GM23338 (cell line): ENCODE data around the gene ODR4. TPM values are rescaled to one million over a fixed set of nuclear protein-coding genes. Genes with fewer than 3 reads are reported as not detected.

Experiments used
- ATAC-seq: fragments of 200-7000 bp; cut with Tn5 transposase; 3 replicates; pipeline ENCODE4 v1.9.1; 2020
- DNase-seq: peaks from one replicate; pipeline ENCODE4 v3.0.0-alpha.2; 2015; ENCODE audit warnings: low spot score
- H2AFZ ChIP-seq: fragments of 200-600 bp; sonication (generic); 2 replicates; pipeline ENCODE4 v1.8.0; 2016; ENCODE audit warnings: antibody characterized with exemption, mild to moderate bottlenecking, moderate library complexity
- H3F3A ChIP-seq: fragments of 200-600 bp; sonication (generic); replicated peaks from 2 replicates; pipeline ENCODE4 v1.8.0; 2017; ENCODE audit warnings: antibody characterized with exemption, mixed run types, low read depth
- H3K27ac ChIP-seq: fragments of 200-600 bp; sonication (generic); 2 replicates; pipeline ENCODE4 v1.6.1; 2016; ENCODE audit warnings: low read depth
- H3K27me3 ChIP-seq: fragments of 200-600 bp; sonication (generic); 2 replicates; pipeline ENCODE4 v1.8.0; 2016; ENCODE audit warnings: mild to moderate bottlenecking, mixed run types, moderate library complexity; ENCODE audit not compliant: insufficient read depth
- H3K36me3 ChIP-seq: fragments of 200-600 bp; sonication (generic); 2 replicates; pipeline ENCODE4 v1.8.0; 2016; ENCODE audit warnings: mild to moderate bottlenecking; ENCODE audit not compliant: insufficient read depth
- H3K4me1 ChIP-seq: fragments of 200-600 bp; sonication (generic); 2 replicates; pipeline ENCODE4 v1.8.0; 2016; ENCODE audit warnings: mild to moderate bottlenecking, moderate library complexity; ENCODE audit not compliant: insufficient read depth
- H3K4me2 ChIP-seq: fragments of 200-600 bp; sonication (generic); 2 replicates; pipeline ENCODE4 v1.7.1; 2017; ENCODE audit warnings: mixed run types
- H3K4me3 ChIP-seq: fragments of 200-600 bp; sonication (generic); 2 replicates; pipeline ENCODE4 v1.6.1; 2016; ENCODE audit warnings: mixed run types
- H3K79me2 ChIP-seq: fragments of 200-600 bp; sonication (generic); replicated peaks from 2 replicates; pipeline ENCODE4 v1.8.0; 2017; ENCODE audit warnings: mild to moderate bottlenecking; ENCODE audit not compliant: insufficient read depth
- H3K9me2 ChIP-seq: fragments of 200-600 bp; sonication (generic); 2 replicates; pipeline ENCODE4 v1.8.0; 2017; ENCODE audit not compliant: insufficient read depth
- H4K20me1 ChIP-seq: fragments of 200-600 bp; sonication (generic); replicated peaks from 2 replicates; pipeline ENCODE4 v1.8.0; 2017; ENCODE audit warnings: mild to moderate bottlenecking; ENCODE audit not compliant: insufficient read depth
- H3K27ac Mint-ChIP-seq: 2 replicates; pipeline ENCODE4 v1.8.0; 2020; ENCODE audit warnings: inconsistent platforms, mild to moderate bottlenecking, moderate library complexity, mixed read lengths
- H3K27me3 Mint-ChIP-seq: 3 replicates; pipeline ENCODE4 v1.8.0; 2022; ENCODE audit warnings: low read depth, mild to moderate bottlenecking, moderate library complexity, mixed read lengths, inconsistent platforms; ENCODE audit not compliant: insufficient read depth, poor library complexity
- H3K36me3 Mint-ChIP-seq: 3 replicates; pipeline ENCODE4 v1.8.0; 2021; ENCODE audit warnings: low read depth, mild to moderate bottlenecking, inconsistent platforms, moderate library complexity, mixed read lengths
- H3K4me1 Mint-ChIP-seq: 3 replicates; pipeline ENCODE4 v1.8.0; 2020; ENCODE audit warnings: mild to moderate bottlenecking, inconsistent platforms, mixed read lengths
- H3K4me3 Mint-ChIP-seq: 3 replicates; pipeline ENCODE4 v1.8.0; 2021; ENCODE audit warnings: moderate library complexity, mild to moderate bottlenecking, inconsistent platforms, mixed read lengths
- H3K9me3 Mint-ChIP-seq: 3 replicates; pipeline ENCODE4 v1.8.0; 2020; ENCODE audit warnings: moderate library complexity, mild to moderate bottlenecking, inconsistent platforms, mixed read lengths
- CREB1 ChIP-seq: fragments of 250-450 bp; sonication (Bioruptor Pico); IDR thresholded peaks from 2 replicates; pipeline ENCODE4 v1.5.0; 2020; ENCODE audit warnings: low read depth, mild to moderate bottlenecking, moderate library complexity
- CTCF ChIP-seq, 2 experiments: fragments of 200-600 bp in 1 of 2; sonication (generic) in 1 of 2; conservative IDR thresholded peaks; 2 replicates each; pipeline versions ENCODE4 v1.5.1 to v1.6.1; 2016 to 2017; ENCODE audit warnings: antibody characterized with exemption in 2 of 2, low read depth in 2 of 2, mild to moderate bottlenecking in 2 of 2, moderate library complexity in 1 of 2
- JUNB ChIP-seq: IDR thresholded peaks from one replicate; pipeline ENCODE4 v1.6.1; 2016; ENCODE audit warnings: antibody characterized with exemption; ENCODE audit not compliant: unreplicated experiment
- NANOG ChIP-seq: IDR thresholded peaks from 2 replicates; pipeline ENCODE4 v1.6.1; 2016; ENCODE audit warnings: antibody characterized with exemption, borderline replicate concordance
- STAT1 ChIP-seq: IDR thresholded peaks from one replicate; pipeline ENCODE4 v1.6.1; 2016; ENCODE audit warnings: antibody characterized with exemption; ENCODE audit not compliant: unreplicated experiment
- ZNF331 ChIP-seq: fragments of 250-450 bp; sonication (Bioruptor Pico); IDR thresholded peaks from 2 replicates; pipeline ENCODE4 v1.5.0; 2020; ENCODE audit warnings: low read depth, mild to moderate bottlenecking, moderate library complexity
- ZNF462 ChIP-seq: fragments of 250-450 bp; sonication (Bioruptor Pico); IDR thresholded peaks from 2 replicates; pipeline ENCODE4 v1.5.0; 2020; ENCODE audit warnings: mild to moderate bottlenecking, moderate library complexity
- polyA plus RNA-seq: library from polyadenylated mRNA; unstranded; fragments of >200 nt; fragmentation: Nextera tagmentation; extraction: Ambion mirVana; gene quantifications from 2 replicates; pipeline ENCODE4 v1.2.1, GENCODE V29; 2016
- total RNA-seq: library from RNA; depleted of rRNA; stranded (reverse); fragments of >200 nt; shearing (Covaris generic); gene quantifications from 2 replicates; pipeline ENCODE4 v1.2.3, GENCODE V29; 2014
- TF ChIP-seq, protein P1 (sequence below): IDR thresholded peaks from 2 replicates; pipeline ENCODE4 v1.6.1; 2016; ENCODE audit warnings: antibody characterized with exemption

Gene ODR4
- total and polyA plus RNA-seq, 2 experiments from 2014 or later, result 17.3 to 18.9 TPM

DNA sequence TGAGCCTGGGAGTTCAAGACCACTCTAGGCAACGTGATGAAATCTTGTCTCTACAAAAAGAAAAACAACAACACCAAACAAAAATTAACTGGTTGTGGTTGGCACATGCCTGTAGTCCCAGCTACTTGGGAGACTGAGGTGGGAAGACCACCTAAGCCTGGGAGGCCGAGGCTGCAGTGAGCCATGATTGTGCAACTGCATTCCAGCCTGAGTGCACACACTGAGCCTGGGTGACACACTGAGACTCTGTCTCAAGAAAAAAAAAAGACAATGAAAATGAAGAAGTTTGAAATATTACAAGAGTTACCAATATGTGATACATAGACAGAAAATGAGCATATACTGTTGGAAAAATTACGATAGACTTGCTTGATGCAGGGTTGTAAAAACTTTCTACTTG is 53.4 kb downstream of the ODR4 start:
- Histone ChIP-seq H3K4me1 (no peaks in the 10 kb centered on the region), H3F3A (no peaks in the 10 kb centered on the region), H2AFZ (no peak overlapping the region), H3K79me2 (no peaks in the 10 kb centered on the region), H3K36me3 (no peaks in the 10 kb centered on the region), H3K27me3 (no peaks in the 10 kb centered on the region), H4K20me1 (no peaks in the 10 kb centered on the region), H3K4me2 (no peak overlapping the region), H3K27ac (no peak overlapping the region), H3K4me3 (no peak overlapping the region), H3K9me2 (peaks cover 4% of the 10 kb centered on the region; the same call in 1 of the 2 replicates)
- no peaks in the 10 kb centered on the region for H3K4me1 Mint-ChIP-seq
- H3K27ac Mint-ChIP-seq, result no peak overlapping the region
- no peaks in the 10 kb centered on the region for H3K36me3 Mint-ChIP-seq
- no peak for DNase-seq
- TF ChIP-seq CTCF (conservative IDR thresholded peaks at IDR 0.05; ENCODE audit: low read depth in 2 of 2), result no peak
- TF ChIP-seq, protein P1, sequence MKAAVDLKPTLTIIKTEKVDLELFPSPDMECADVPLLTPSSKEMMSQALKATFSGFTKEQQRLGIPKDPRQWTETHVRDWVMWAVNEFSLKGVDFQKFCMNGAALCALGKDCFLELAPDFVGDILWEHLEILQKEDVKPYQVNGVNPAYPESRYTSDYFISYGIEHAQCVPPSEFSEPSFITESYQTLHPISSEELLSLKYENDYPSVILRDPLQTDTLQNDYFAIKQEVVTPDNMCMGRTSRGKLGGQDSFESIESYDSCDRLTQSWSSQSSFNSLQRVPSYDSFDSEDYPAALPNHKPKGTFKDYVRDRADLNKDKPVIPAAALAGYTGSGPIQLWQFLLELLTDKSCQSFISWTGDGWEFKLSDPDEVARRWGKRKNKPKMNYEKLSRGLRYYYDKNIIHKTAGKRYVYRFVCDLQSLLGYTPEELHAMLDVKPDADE, result no peak
- no peak for ATAC-seq
- H3K27me3 Mint-ChIP-seq, result peaks cover 4% of the 10 kb centered on the region
- no peaks in the 10 kb centered on the region for H3K9me3 Mint-ChIP-seq
- no peak overlapping the region for H3K4me3 Mint-ChIP-seq

DNA sequence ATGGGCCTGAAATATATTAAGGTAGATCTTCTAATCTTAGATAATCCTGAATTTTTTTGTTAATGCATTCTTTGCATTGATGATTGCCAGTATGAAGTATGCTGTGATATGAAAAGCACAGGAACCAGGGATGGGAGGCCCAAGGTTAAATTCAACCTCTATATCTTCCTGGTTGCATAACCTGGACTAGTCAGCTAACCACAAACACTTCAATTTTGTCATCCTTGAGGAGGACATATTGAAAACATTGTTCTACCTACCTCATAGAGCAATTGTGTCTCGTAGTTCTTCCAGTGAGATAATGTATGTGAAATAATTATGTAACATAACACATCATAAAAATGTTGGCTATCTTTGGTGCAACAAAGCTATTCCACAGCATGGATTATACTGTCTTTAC is 59.7 kb downstream of the ODR4 start:
- H3K4me3 ChIP-seq, result no peak overlapping the region
- DNase-seq, result no peak
- H3K27ac ChIP-seq, result no peak overlapping the region
- Mint-ChIP-seq H3K4me1 (peaks cover under 1% of the 10 kb centered on the region; the same call in 2 of the 3 replicates), H3K27ac (no peak overlapping the region), H3K36me3 (no peaks in the 10 kb centered on the region), H3K9me3 (no peaks in the 10 kb centered on the region), H3K4me3 (no peak overlapping the region), H3K27me3 (peaks cover 3% of the 10 kb centered on the region)
- no peaks in the 10 kb centered on the region for H3K79me2 ChIP-seq
- no peaks in the 10 kb centered on the region for H3K27me3 ChIP-seq
- no peaks in the 10 kb centered on the region for H3F3A ChIP-seq
- H3K9me2 ChIP-seq, result no peaks in the 10 kb centered on the region
- no peaks in the 10 kb centered on the region for H4K20me1 ChIP-seq
- H2AFZ ChIP-seq, result no peak overlapping the region
- ATAC-seq, result no peak
- H3K4me2 ChIP-seq, result no peak overlapping the region
- no peaks in the 10 kb centered on the region for H3K36me3 ChIP-seq
- H3K4me1 ChIP-seq, result no peaks in the 10 kb centered on the region
- TF ChIP-seq JUNB (no peak), STAT1 (no peak), ZNF331 (no peak), NANOG (no peak)

GRCh38 chr1:186438567-186438966 is 62.9 kb downstream of the ODR4 start:
- Mint-ChIP-seq H3K4me3 (no peak overlapping the region), H3K9me3 (no peaks in the 10 kb centered on the region)
- TF ChIP-seq ZNF462 (no peak), CREB1 (CRISPR knock-in tag) (no peak)

More at GRCh38 chr1:186438567-186438966, 62.9 kb downstream of the ODR4 start:
- Mint-ChIP-seq H3K27me3 (peaks cover 3% of the 10 kb centered on the region), H3K27ac (no peak overlapping the region), H3K36me3 (no peaks in the 10 kb centered on the region), H3K4me1 (peaks cover 5% of the 10 kb centered on the region; the same call in 2 of the 3 replicates)
- Histone ChIP-seq H3K27ac (no peak overlapping the region), H3K4me3 (no peak overlapping the region), H3K4me1 (no peaks in the 10 kb centered on the region), H3F3A (no peaks in the 10 kb centered on the region), H4K20me1 (no peaks in the 10 kb centered on the region), H3K4me2 (no peak overlapping the region), H3K9me2 (no peaks in the 10 kb centered on the region), H3K79me2 (no peaks in the 10 kb centered on the region), H3K27me3 (no peaks in the 10 kb centered on the region), H3K36me3 (no peaks in the 10 kb centered on the region), H2AFZ (no peak overlapping the region)
- DNase-seq (no peak), ATAC-seq (no peak)
